HG02938 (cell line): ENCODE measurements around the gene CADPS2.

ENCODE experiments used
- ATAC-seq: cut with Tn5 transposase; IDR thresholded peaks from one replicate; pipeline ENCODE4 v1.9.1; 2021; ENCODE audit warnings: mild to moderate bottlenecking, moderate library complexity; ENCODE audit not compliant: unreplicated experiment

CADPS2 gene

DNA sequence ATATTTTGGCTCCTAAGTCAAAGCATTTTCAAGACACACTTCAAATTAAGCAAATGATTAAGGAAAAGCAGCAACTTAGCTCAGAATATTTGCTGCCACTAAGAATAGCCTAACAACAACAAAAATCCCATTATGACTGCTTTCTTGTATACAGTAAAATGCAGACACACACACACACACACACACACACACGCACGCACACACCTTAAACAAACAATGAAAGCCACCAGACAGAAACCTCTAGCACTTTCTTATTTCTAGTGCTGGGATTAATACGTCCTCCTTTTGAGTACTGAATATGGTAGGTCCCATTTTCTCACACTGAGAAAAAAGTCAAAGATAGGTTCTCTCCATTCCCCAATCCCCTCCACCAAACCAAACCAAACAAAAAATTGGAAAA, 558.3 kb downstream of the CADPS2 start:
- ATAC-seq, result no peak

GRCh38 chr7:122316467-122317388, 569.5 kb downstream of the CADPS2 start:
- no peak for ATAC-seq

- ATAC-seq, result no peak
These were observed 570.5 kb downstream of the CADPS2 start for GRCh38 chr7:122315507-122316466.

GRCh38 chr7:122314284-122314683, 572.0 kb downstream of the CADPS2 start:
- ATAC-seq, result no peak

- ATAC-seq, result no peak
These were observed 573.5 kb downstream of the CADPS2 start for GRCh38 chr7:122312789-122313188.

DNA sequence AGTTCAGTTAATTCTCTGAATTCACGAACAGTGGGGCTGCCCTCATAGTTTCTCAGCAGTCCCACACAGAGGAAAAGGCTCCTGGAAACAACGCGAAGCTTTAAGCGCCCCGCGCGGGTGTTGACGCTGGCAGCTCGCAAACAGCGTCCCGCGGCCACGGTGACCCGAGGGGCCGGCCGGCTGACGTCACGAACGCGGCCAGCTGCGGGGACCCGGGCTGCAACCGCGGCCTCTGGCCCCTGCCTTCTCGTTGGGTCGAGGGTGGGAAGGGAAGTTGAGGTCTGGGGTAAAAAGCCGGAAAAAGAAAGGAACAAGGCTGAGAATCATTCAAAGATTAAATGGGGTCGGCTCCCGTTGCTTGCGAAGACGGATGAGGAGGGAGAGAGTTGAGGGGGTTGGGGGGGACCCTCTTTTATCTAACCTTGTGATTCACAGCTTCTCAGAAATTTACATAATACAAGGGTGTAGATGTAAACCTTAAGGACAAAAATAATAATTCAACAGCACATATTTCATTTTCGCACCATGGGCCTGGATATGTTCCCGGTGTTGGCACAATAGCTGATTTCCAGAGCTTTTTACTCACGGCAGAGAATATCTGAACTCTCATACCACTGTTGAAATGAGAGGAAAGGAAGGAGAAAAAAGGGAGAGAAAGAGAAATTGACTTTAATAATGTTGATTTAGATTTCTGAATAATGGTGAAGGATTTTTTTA, 574.4 kb downstream of the CADPS2 start:
- no peak for ATAC-seq

- no peak for ATAC-seq
These were observed 575.1 kb downstream of the CADPS2 start for GRCh38 chr7:122311050-122311700.

- peak; percentile 51 for ATAC-seq
These were observed 575.9 kb downstream of the CADPS2 start for GRCh38 chr7:122310119-122311021.

DNA sequence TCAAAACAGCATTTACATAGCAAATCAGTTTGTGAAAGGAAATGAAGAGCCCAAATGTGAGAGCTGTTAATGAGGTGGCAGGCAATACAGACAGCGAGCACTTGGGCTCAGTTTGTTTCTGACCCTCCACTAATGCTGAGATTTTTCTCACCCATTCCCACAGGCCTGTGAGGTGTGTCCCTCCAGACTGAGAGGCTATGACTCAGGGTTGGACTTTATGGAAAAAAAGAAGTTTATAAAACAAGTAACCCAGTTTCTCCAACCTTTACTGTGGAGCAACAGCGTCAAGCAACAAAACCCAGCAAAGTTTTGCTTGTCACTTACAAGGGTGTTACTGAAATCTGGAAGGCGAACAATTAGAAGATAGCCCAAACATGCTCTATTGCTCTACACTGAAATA, 576.8 kb downstream of the CADPS2 start:
- no peak for ATAC-seq

- ATAC-seq, result no peak
These were observed 579.0 kb downstream of the CADPS2 start for GRCh38 chr7:122307228-122307621.

DNA sequence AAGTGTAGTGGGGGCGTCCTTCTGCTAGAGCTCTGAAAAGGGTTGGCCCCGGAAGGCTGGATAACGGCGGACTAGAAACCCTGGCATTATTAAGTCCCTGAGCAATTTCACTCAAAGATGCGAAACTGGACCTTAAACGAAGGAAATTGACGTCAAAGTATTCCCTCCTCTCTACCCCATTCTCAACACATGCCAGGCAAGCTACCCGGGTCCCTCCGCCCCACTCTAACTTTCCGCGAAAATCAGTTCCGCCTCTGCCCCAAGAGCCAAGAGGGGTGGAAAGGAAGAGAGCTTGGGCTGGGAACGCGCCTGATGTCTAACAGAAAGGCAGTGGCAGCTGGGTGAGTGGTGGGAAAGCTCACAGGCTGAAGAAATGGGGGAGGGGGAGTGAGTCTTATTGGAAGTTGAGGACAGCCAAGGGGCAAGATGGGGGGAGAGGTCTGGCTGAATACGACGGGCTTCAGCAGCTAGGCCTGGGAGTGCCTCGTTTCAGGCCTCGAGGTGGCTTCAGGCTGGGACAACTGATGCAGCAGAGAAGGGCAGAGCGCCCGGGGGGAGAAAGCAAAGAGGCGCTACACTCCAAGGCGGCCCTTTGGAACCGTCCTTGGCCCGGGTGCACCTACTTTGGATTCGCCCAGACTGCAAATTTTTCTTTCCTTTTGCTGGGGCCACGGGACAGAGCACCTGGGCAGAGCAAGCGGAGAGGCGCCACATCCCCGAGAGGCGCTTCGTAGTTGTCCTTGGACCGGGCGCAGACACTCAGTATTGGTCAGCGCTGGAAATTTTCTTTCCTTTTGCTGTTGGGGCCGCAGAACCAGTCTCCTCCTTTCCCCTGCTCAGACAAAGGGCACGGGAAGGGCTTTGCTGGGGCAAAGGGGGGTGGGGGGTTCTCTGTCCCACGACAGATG, 579.7 kb downstream of the CADPS2 start:
- ATAC-seq, result no peak

DNA sequence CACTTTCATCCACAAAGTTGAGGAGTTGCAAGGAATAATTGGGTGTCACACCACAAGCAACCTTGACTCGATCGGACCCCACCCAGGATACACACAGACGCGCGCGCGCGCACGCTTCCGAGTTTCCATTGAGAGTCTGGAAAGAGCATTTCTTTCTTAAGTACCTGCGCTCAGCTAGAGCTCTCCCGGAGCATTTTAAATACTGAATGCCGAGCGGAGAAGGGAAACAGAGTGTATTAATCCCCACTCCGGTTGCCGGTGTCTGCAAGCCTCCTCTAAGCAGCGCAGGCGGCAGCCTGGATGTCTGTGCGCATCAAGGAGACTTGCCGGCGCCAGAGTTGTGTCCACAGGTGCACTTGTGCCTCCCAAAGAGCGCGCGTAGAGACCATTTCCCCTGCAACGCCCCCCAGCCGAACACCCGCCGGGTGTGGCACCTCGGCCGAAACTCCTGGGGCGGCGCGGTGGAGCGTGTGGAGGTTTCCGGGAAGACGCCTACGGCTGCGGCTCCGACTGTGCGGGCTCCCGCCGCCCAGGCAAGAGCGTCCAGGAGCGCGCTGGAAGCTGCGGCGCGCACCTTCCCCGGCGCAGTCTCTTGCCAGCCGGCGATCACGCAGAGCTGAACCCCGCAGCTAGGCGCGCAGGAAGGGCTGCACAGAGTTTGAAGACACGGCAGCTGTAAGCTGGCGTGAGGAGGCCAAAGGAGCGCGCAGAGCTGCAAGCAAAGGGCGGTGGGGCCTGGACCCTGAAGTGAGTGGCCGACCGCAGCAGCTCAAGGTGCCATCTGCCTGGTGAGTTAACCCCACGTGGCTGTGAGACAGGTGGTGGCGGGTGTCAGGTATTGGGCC, 580.6 kb downstream of the CADPS2 start:
- no peak for ATAC-seq

- ATAC-seq, result no peak
These were observed 581.3 kb downstream of the CADPS2 start for GRCh38 chr7:122304996-122305421.

DNA sequence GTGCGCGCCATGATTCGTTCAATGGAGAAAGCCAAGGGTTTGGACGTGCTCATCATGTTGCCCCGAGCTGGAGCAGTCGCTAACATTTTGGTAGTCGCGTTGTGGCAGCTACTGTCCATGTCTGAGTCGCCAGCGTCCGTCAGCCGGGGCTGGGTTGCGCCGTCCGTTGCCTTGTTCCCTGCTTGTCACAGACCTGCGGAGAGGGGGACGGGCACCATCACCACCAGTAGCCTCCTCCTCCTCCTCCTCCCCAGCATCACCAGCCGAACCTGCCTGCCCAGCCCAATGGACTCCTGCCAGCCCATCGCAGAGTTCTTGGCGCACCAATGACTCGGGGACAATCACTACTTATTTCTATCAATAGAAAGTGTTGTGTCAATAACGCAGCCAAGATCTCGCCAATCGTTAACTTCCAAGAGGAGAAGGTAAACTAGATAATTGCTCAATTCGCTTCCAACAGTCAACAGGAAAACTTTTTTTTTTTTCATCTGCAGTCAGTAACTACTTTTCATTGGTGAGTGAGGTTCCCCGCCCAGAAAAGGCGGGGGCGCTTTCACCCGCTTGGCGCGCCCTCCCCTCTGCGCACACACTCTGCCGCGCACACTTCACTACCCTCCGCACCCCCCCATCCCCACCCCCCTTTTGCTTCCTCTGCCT, 581.8 kb downstream of the CADPS2 start, which contains the start of gene FEZF1:
Gene FEZF1, minus strand, starts transcription at position 432 of the 657 bp plus-strand sequence. Its CDS starts 313 bp downstream, at position 119.
- no peak for ATAC-seq

- ATAC-seq, result no peak
These were observed 582.5 kb downstream of the CADPS2 start for GRCh38 chr7:122303531-122304318.
